GM19468 (cell line): ENCODE data around the gene PIM3.

Experiments
- ATAC-seq: cut with Tn5 transposase; IDR thresholded peaks from one replicate; pipeline ENCODE4 v1.9.1; 2021; ENCODE audit warnings: mild to moderate bottlenecking, moderate library complexity, moderate number of reproducible peaks; ENCODE audit not compliant: unreplicated experiment; ENCODE audit errors: extremely low read depth

PIM3 gene

DNA sequence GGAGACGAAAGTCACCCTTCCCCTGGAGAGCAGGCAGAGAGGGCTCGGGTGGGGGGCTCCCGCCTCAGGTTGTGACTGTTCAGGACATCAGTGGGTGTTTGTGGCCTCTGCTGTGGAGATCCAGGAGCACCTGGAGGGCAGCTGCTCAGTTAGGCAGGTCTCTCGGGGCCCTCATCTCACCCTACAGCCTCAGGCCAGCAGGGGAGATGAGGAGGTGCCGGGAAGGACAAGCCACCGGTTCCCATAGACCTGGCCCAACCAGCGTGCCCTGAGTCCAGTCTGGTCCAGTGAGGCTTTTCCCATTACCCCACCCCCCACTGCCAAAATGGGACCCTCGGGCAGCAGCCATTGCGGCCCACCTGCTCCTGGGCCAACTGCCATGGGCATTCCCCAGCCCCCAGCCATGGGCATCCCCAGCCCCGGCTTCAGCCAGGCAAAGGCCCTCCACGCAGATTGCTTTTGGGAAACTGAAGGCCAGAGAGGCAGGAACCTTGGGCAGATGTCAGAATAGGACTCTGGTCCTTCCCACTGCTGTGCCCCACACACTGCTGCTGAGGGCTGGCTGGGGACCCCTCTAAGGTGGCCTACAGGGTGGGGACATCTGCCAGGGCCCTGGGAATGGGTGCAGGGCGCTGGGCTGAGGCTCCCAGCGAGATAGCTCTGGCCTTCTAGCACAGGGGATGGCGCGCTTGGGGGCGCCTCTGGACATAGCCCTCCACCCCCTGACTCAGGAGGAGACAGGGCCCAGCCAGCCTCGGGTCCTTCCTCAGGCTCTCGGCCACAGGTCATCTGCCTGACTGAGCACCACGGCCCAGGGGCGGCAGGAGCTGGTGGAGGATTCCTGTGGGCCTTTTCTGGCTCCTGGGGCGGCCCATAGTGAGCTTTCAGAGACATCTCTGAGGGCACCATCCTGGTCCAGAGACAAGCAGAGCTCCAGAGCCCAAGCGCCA is 4.8 kb downstream of the PIM3 start:
- no peak for ATAC-seq

DNA sequence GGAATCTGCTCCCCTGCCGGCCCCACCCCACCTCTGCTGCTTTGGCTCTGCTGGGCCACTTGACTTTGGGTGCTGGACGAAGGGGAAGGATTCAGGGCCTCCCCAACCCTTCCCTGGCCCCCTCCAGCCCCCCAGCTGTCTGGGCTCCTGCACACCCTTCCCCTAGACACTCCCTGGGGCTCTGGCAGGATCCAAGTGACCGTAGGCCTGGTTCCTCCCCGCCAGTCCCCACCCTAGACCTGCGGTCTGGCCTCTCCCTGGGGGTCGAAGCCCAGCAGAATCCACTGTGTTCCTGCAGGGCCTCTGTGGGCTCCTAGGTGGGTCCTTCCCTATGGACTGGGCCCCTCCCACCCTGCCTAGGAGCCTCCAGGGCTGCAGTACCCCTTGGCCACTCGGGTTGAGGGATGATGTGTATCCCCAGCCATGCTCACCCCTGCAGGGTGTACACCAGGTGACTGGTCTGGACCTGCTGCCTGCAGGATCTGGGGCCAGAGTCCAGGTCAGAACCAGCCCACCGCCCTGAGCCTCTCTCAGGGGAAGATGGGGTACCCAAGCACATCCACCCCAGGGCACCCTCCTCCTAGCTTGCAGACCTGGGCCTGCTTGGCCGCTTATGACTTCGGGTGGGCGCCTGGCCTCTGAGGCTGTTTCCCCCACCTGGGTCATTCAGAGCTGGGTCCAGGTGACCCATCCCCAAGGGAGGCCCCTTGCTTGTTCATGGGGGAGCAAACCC is 5.6 kb downstream of the PIM3 start:
- no peak for ATAC-seq

DNA sequence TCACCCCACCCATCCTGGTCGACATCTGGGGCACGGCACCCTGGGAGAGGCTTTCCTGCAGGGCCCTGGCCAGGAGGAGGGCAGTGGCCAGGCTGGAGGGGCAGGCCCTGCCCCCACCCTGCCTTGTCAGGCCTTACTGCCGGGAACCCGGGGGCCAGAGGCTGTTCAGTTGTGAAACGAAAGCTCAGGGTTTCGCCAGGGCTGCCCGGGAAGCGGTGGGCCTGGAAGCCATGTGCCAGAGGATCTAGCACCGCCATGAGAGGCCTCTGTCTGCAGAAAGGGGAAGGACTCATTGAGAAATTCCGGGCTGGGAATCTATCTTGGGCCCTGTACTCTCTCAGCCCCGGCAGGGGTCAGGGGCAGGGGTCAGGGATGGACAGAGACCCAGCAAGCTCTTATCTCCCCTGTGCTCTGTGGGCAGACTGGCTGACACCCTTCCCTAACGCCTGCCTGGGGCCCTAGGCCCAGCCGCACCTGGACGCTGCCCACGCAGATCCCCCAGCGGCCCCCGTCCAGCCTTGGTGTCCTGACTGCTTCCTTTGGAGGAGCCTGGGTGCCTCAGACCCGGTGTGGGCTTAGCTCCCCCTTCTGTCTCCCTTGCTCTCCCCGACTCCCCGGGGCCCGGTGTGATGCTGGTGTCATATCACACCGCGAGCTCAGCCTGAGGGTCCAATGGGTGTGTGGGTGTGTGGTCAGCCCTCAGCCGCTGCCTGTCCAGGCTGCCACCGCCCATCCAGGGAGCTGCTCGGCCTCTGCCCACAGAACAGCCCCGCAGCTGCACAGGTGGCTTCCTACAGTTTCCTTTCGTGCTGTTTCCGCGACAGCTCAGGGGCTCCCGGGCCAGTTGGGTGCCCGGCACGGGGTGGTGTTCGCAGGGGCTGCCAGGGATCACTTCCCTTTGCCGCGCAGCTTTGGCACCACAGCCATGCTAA is 6.5 kb downstream of the PIM3 start:
- ATAC-seq = no peak

DNA sequence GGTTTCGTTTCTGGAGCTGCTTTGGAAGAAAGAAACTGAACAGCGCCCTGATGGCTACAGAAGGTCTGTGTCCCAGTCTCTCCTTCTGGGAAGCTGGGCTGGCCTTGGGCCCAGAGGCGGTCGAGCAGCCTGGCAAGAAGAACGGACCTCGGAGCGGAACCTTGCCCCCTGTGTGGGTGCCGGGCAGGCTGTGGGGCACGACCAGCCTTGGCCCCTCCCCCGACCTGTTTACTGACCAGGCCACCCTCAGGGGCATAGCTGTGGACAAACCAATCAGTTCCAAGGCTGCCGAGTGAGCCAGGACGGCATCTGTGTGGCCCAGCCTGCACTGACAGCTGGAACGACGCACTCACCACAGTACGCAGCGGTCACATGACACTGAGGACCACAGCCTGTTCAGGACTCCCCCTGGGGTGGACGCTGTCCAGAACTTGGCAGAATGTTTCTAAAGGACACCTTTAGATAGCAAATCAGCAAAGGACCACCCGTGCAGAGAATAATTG is 7.2 kb downstream of the PIM3 start:
- ATAC-seq = no peak

- ATAC-seq = no peak
Observed at GRCh38 chr22:49968313-49968830, 7.8 kb downstream of the PIM3 start.

GRCh38 chr22:49968831-49969661 is 8.5 kb downstream of the PIM3 start:
- no peak for ATAC-seq

DNA sequence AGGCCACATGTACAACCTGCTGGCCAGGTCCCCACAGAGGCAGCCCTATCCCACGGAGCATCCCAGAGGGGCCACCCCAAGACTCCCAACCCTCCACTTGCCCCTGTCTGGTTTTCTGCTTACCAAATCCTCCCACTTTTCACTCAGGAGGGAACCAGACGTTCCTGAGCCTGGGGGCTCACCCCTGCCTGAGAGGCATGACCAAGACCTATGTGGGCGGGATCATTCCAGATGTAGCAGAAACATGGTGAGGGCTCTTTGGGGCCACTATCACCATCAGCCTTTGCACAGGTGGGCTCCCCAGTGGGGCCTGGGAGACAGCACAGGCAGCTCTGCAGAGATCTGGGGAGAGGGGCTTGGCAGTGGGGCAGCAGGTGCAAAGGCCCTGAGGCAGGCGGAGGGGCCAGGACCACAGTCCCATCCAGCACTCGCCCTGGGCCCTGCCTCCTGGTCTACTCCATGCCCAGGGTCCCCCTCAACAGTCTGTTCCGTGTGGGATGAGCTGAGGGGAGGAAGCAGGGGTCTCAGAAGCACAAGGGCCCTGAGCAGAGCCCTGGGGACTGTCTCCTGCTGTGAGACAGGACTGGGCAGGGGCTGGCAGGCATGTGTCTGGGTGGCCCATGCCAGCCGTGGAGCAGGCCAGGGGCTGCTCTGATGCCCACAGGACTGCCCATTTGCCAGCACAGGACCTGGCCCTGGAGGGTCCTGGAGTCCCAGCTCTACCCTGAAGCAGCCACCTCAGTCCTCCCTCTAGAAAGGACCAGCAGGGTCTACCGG is 9.4 kb downstream of the PIM3 start:
- ATAC-seq = no peak

DNA sequence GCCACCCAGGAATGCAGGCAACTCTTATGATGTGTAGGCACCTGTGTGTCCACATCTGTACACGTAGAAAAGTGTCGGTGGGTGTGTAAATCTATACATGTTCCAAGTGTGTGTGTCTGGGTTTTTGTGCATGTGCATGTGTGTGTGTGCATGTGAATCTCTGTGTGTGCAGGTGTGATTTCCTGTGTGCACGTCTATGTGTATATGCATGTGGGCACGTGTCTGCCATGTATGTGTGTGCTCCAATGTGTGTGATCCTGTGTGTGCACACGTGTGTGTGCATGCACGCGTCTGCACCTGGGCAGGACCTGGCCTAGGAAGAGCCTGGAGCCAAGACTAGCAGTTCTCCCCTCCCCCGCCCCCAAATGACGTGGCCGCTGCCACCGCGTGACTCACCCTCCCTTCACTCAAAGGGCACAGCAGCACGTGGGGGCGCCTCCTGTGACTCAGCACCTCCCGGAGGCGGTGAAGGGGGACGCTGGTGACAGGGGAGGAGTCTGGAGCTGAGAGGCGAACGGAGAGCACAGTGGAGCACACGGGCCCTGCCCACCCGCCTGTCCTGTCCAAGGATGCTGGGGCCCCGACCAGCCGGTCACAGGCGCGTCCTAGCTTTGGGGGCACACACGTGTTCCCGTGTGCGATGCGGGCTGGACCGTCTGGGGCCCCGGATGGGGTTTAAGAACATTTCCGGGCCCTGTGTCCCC is 10.1 kb downstream of the PIM3 start:
- ATAC-seq = no peak

DNA sequence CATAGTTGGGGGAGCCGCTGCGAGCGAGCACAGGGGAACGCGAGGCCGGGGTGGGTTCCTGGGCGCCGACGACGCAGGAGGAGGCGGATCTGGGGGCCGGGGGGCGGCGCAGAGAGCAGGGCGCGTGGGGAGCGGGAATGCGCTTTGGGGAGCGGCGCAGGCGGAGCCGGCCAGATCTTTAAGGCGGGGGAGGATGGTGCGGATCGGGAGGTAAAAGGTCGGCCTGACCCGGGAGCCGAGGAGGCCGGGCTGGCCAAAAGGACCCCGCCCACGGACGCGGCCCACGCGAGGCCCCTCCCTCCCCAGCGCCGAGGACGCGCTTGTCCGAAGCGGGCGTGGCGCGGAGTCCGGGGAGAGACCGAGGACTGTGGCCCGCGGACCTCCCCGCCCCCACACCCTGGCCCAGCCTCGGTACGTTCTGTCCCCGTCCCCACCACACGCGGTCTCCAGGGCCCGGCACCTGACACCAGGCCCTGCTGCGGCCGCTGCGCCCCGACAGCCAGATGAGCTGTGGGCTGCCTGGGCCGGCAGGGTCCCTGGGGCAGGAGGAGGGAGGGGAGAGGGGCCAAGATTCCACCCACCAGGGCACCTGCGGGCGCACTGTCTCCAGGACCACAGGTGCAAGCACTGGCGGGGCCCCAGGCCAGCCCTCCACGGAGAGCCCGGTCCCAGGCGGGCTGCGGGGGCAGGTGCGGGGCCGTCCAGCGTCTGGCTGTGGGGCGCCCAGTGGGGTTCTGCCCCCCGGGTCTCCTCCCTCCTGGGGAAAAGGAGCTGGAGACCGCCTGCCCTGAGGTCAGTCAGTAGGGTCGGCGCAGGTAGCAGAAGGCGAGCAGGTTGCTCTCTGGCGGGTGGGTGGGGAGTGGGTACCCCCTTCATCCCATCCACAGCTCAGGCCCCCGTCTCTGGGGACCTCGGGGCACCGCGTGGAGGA is 10.9 kb downstream of the PIM3 start:
- ATAC-seq = no peak

GRCh38 chr22:49972163-49973017 is 11.8 kb downstream of the PIM3 start:
- no peak for ATAC-seq

DNA sequence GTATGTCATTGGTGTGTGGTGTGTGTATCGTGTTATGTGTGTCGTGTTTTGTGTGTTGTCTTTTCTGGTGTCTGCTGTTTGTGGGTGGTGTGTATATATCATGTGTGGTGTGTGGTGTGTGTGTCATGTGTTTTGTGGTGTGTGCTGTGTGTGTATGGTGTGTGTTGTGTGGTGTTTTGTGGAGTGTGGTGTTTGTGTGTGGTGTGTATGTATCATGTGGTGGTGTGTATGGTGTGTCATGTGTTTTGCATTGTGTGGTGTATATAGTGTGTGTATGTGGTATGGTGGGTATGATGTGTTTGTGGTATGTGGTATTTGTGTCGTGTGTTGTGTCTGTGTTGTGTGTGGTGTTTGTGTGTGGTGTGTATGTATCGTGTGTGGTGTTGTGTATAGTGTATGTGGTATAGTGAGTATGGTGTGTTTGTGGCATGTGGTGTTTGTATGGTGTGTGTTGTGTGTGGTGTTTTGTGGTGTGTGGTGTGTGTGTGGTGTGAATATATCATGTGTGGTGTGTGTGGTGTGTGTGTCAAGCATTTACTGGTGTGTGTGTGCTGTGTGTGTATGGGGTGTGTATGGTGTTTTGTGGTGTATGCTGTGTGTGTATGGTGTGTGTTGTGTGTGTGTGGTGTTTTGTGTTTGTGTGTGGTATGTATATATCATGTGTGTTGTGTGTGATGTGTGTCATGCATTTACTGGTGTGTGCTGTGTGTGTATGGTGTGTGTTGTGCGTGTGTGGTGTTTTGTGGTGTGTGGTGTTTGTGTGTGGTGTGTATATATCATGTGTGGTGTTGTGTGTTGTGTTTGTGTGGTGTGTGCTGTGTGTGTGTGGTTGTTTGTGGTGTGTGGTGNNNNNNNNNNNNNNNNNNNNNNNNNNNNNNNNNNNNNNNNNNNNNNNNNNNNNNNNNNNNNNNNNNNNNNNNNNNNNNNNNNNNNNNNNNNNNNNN is 12.7 kb downstream of the PIM3 start:
- ATAC-seq = no peak

DNA sequence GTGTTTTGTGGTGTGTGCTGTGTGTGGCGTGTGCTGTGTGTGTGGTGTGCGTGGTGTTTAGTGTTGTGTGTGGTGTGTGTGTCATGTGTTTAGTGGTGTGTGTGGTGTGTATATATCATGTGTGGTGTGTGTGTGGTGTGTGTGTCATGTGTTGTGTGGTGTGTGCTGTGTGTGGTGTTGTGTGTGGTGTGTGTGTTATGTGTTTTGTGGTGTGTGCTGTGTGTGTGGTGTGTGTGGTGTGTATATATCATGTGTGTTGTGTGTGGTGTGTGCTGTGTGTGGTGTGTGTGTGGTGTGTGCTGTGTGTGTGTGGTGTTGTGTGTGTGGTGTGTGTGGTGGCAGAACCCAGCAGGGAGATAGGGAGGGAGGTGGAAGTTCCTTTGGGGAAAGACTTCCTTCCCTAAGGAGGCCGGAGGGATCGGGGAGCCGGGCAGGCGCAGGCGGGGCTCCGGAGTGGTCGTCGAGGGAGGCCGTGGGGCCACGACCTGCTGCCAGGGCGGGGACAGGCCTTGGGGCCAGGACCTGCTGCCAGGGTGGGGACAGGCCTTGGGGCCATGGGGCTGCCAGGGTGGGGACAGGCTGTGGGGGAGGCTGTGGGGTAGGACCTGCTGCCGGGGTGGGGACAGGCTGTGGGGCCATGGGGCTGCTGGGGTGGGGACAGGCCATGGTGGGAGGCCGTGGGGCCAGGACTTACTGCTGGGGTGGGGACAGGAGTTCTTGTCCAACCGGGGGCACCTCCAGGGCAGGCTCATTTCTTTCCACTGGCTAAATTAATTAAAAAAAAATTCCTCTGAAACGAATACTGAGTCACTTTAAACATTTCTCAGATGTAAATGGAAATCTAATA is 15.2 kb downstream of the PIM3 start:
- ATAC-seq = no peak

GRCh38 chr22:49976439-49977175 is 16.0 kb downstream of the PIM3 start:
- no peak for ATAC-seq
